Measurements from ENCODE around the gene CRABP2.

Gene CRABP2

GRCh38 chr1:156709031-156709430 is 3.6 kb upstream of the CRABP2 start:
- no peak for DNase-seq (ENCODE audit: low read depth)

GRCh38 chr1:156708218-156708661 is 2.9 kb upstream of the CRABP2 start:
- no peak for DNase-seq (ENCODE audit: low read depth)

DNA sequence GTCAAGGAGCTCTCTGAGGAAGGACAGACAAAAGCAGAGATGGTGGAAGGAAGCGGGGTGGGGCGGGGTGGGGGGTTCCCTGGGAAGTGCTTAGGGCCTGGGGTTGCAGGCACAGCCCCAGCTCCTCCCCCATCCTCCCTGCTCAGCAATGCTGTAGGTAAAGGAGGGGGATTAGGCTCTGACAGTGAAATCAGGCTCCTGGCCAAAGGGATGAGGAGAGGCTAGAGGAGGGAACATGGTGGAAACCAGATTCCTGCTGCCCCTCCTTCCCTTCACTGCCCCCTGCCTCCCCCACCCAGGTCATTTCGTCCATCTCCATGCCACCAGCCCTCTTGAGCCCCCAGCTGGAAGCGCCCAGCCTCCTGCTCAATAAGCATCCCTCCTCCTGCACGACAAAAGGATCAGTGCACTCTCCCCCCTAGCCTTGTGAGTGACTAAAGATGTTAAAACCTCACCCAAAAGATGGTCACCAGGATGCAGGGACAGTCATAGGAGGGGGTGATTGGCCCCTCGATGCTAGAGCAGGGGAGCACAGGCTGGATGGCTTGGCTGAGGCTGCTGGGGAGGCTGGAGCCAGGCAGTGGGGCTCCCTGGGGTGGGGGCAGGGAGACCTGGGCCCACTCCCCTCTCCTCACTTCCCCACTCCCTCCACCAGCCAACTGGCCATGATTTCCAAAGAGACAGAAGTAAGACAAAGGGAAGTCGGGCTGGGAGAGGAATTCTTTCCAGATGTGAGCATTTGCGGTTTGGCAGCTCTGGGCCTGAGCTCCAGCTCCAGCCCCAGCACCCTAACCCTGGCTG is 2.2 kb upstream of the CRABP2 start:
- DNase-seq (ENCODE audit: low read depth): no peak

- no peak for DNase-seq (ENCODE audit: low read depth)
Measured at GRCh38 chr1:156706657-156707416, 1.5 kb upstream of the CRABP2 start.

DNA sequence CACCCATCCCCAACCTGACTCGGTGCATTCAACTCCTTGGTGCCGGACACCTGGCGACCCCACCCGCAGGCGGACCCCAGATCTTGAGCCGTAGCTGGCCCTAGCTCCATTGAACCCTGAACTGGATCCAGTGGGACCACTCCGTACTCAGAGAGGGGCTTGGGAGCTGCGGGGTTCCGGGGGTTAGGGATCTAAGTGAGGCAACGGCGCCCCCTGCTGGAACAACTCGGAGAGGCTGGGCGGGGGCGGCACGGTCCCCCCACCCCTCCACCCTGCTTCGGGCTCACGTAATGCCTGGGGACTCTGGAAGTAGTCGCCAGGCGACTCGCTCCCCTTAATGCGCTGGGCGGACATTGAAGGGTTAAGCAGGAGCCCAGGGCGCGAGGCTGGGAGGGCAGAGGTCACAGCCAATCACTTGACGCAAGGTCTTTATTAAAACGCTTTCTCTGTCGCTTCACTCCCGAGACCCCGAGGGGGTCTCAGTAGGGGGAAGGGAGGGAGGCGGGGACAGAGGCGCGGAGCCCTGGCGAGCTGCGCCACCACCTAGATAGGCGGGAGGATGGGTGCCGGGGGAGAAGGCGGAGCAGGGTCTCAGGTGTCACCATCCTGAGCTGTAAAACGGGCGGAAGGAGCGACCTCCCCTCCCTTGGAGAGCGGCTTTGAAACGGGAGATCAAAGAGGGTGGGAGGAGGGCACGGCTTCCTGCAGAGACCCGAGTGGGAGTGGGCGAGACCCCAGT is 704 bp upstream of the CRABP2 start:
- no peak for DNase-seq (ENCODE audit: low read depth)

- no peak for DNase-seq (ENCODE audit: low read depth)
Measured at GRCh38 chr1:156704930-156705320, 458 bp downstream of the CRABP2 start.

DNA sequence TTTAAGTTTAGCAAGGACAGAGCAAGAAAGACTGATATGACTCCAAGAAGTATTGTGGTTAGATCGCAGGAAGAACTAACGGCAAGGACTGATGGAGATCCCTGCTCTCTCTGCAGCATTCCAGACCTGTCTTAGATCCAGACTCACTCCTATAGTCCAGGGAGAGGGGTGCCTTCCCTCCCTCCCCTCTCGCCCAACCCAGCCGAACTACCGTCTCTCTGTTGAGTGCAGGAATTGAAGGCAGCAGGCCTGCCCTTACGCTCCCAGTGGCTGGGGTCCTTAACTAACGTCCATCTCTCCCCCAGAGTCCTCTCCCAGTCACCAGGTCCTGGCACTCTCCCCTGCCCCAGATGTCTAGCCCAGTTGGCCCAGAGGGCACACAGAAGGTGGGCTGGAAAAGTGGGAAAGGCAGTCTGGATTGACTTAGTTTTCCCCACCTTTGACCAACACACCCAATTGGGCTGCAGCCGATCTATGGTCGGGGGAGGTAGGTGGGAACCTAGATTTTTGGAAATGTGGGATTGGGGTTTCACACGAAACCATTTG is 1.1 kb downstream of the CRABP2 start:
- no peak for DNase-seq (ENCODE audit: low read depth)

DNA sequence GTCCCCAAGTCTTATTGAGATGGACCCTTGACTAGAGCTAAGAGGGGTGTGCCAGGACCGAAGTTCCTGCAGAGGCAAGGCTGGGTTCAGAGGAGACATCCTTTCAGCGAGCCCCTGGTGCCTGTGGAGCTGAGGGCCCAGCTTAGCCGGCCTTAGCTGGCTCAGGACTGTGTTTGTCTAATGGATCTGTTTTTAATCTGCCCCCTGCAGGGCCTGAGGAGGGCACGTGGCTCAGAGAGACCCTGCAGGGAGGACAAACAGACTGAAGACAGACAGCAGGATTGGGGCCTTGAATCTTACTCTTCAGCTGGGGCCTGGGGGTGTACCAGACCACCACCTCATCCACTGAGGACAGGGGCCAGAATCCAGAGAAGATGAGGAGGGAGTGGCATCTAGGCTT is 1.6 kb downstream of the CRABP2 start:
- DNase-seq (ENCODE audit: low read depth): no peak

DNA sequence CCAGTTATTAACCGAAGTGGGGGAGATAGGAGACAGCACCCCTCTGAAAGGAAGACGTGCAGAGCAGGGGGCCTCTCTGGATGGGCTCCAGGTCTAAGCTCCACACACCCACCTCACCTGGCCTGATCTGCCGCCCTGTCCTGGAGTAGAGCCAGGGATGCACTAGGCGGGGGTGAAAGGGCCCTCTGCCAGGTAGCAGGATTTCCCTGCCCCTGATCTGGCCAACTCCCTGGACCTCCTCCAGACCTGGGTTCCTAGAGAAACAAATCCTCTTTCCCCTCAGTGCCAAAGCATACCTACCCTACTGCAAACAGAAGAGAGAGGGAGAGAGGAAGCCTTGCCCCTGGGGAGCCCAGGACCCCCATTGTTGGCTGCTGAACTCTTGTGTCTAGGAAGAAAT is 2.0 kb downstream of the CRABP2 start:
- no peak for DNase-seq (ENCODE audit: low read depth)

DNA sequence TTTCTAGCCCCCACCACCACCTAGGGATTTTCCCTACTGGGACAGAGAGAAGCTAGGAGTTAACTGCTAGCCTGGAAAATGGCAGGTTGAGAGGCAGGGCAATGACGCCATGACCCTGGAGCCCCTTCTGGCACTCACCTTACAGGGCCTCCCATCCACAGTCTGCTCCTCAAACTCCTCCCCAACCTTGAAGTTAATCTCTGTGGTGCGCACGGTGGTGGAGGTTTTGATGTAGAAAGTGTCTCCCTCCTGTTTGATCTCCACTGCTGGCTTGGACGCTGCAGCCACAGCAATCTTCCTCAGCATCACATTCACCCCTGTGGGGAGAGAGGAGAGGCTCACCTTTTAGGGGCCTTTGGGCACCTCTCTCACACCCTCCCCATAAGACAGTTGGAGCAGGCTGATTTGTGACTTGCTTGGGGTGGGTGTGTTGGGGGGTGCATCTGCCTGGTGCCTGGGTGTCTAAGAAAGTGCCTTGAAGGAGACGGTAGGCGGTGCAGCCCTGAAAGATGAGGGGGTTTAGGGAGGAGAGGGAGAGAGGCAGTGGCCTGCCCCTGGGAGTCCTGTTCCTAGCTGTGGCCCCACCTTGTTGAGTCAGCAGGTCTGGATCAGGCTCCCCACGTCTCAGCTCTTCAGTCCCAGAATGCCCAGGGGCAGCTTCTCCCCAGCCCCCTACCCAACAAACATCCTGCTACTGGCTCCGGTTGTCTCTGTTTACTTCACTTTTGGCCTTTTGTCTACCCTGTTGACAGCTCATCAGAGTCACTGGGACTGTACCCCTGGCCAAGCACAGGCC is 4.4 kb downstream of the CRABP2 start:
- no peak for DNase-seq (ENCODE audit: low read depth)

- no peak for DNase-seq (ENCODE audit: low read depth)
Measured at GRCh38 chr1:156698995-156699394, 6.4 kb downstream of the CRABP2 start.

DNA sequence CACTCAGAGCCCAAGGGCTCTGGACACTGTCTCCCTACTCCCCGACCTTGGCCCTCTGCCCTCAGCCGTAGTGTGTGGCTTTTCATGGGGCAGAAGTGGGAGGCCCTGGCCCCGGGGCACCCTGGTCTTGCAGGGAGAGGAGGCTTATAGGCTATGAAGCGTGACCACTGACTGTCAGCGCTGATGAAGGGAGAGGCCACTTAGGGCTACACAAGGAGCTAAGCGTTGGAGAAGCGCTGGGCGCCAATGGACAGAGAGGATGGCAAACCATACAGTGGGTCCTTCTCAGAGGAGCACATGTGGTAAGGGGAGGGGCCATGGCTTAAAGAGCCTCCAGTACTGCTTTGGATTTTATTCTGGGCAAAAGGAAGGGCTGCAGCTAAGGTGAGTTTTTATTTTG is 7.9 kb downstream of the CRABP2 start:
- DNase-seq (ENCODE audit: low read depth): no peak

DNA sequence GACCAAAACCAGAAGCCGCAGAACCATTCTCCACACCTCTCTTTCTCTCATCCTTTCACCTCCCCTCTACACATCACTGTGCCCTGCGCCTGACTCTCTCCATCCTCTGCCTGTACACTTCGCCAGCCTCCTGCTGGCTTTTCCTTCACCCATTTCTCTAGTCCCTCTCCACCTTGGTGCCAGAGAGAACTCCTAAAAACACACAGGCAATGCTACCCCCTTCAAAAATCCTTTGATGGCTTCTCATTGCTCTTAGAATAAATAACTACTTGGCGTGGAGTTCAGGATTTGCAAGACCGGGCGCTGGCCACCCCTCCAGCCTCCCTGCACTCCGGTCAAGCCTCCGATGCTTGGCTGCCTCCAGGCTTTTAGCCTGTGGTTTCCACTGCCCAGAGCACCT is 8.6 kb downstream of the CRABP2 start:
- DNase-seq (ENCODE audit: low read depth): no peak

- DNase-seq (ENCODE audit: low read depth): no peak
Measured at GRCh38 chr1:156694690-156694962, 10.8 kb downstream of the CRABP2 start.

DNA sequence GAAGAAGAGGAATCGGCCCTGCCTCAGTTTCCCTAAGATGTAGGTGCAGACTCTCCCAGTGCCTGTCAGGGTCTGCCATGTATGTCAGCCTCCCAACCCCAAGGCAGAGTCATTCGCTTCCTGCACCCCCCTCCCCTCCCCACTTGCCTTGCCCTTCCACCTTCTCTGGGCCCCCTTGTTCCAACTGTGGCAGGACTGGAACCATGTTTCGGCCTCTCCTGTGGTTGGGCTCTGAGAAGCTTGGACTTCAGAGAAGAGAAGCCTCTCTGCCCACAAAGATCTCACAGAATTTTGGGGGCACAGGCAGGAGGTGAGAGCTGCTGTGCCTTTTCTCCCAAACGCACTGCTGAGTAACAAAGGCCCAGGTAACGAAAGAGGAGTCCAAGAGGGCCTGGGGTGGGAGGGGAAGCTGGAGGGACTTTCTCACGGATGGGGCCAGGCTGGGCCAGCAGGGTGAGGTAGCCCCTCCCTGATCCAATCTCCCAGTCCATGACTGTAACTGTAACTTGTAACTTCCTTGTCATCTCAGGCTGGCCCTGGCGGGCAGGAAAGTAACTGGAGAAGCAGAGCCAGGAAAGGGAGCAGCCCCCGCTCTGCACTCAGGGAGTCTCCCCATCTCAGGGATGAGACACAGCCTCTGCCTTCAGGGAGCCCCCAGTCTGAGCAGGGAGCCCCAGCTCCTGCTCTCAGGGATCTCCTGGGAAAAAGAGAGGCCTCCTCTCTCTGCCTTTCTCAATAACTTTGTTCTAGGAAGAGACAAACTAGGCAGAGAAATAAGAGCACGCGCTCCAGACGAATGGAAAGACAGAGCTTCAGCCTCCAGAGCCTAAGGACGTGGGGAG is 11.3 kb downstream of the CRABP2 start:
- no peak for DNase-seq (ENCODE audit: low read depth)

GRCh38 chr1:156692925-156693847 is 12.2 kb downstream of the CRABP2 start:
- DNase-seq (ENCODE audit: low read depth): no peak

DNA sequence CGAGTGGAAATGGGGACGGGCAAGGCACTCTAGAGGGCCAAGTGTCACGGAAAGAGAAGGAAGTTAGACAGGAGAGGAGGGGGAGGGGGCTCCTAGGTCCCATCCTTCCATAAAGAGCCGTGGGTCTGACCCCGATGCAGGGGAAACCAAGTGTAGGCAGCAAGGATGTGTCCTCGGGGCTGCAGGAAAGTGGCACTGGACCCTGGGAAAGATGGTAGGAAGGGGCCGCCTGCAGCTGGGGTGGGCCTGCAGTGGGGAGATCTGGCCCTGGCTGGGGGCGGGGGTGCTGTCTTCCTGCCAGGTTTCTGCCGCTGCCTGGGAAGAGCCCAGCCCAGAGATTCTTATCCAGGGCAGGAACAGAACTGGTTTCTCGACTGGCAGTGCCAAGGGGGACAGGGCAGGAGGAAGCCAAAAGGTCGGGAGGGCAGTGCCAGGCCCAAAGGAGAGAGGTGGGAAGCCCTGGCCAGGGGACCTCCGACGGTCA is 12.9 kb downstream of the CRABP2 start:
- no peak for DNase-seq (ENCODE audit: low read depth)

DNA sequence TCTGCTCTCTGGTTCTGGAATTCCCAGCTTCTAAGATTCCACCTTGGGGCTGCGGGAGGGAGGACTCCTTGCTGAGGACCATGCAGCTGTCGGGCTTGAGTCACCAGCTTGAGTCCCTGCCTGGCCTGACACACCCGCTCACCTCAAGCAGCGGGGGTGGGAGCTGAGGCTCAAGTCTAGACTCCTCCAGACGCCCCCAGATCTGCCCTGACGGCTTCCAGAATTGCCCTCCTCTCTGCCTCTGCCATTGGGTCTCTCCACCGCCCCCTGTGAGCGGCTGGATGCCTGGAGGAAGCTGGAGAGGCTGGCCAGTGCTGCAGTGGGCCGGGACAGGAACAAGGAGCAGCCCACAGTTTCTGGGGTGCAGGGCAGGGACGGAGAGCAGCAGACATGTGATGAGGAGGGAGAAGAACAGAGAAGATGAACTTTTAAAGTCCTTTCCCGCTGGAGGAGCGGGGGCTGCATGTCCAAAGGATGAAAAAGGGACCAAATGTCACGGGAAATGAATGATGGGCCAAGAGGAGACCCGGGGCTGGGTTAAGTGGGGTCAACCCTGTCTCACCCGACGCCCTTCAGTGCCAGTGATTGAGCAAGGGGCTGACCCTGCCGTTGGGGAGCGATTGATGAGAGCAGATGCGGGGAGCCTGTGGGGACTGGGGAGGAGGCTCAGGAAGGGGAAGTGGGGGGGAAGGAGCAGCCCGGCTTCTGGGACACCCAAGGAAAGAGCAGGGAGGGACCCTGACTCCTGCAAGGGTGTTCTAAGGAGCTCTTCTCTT is 13.5 kb downstream of the CRABP2 start:
- DNase-seq (ENCODE audit: low read depth): no peak

GRCh38 chr1:156691191-156691590 is 14.2 kb downstream of the CRABP2 start:
- DNase-seq (ENCODE audit: low read depth): no peak

Measured in GM04504 (cell line).